ENCODE data around the gene MLXIPL. TPM values are rescaled to one million over a fixed set of nuclear protein-coding genes. Genes with fewer than 3 reads are reported as not detected.
"Not testable (repeated sequence)": the region's sequence is repeated elsewhere in the genome, so short reads cannot be mapped to it uniquely, and the experiment has no call there.

The MLXIPL gene
- total RNA-seq, 1 donor from 2014 or later, result 2.0 TPM

DNA sequence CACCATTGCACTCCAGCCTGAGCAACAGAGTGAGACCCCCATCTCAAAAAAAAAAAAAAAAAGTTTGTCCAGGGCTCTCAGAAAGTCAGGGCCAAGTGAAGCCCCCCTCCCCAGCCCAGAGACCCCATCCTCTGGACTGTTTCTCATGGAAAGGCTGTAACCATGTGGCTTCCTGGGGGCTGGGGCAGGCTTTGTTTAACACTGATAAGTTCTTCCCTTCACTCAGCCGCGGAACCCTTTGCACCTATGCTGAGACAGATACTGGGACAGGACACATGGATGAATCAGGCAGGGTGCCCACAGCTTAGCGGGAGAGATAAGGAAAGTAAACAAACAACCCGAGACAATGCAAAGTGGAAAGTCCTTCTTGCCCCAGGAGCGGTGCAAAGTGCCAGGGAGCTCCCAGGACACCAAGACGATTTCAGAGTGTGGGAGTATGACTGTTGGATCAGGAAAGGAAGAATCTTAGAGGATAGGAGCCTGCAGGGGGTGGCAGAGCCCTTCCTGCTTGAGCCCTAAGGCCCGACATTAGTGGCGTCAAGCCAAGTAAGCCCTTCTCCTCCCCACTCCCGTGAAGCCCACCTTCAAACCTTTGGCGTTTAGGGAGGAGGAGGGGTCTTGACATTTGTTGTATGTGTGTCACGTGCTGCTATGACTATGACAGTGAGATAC is 11.6 kb downstream of the MLXIPL start:
- Mint-ChIP-seq H3K27me3 (ENCODE audit: low read depth) (peaks cover 13% of the 10 kb centered on the region), H3K4me3 (no peak overlapping the region), H3K4me1 (peaks cover 9% of the 10 kb centered on the region), H3K27ac (peak overlapping the region; percentile 14), H3K9me3 (no peaks in the 10 kb centered on the region), H3K36me3 (no peaks in the 10 kb centered on the region)
- TF ChIP-seq, protein P1, sequence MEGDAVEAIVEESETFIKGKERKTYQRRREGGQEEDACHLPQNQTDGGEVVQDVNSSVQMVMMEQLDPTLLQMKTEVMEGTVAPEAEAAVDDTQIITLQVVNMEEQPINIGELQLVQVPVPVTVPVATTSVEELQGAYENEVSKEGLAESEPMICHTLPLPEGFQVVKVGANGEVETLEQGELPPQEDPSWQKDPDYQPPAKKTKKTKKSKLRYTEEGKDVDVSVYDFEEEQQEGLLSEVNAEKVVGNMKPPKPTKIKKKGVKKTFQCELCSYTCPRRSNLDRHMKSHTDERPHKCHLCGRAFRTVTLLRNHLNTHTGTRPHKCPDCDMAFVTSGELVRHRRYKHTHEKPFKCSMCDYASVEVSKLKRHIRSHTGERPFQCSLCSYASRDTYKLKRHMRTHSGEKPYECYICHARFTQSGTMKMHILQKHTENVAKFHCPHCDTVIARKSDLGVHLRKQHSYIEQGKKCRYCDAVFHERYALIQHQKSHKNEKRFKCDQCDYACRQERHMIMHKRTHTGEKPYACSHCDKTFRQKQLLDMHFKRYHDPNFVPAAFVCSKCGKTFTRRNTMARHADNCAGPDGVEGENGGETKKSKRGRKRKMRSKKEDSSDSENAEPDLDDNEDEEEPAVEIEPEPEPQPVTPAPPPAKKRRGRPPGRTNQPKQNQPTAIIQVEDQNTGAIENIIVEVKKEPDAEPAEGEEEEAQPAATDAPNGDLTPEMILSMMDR (IDR thresholded peaks at IDR 0.05; ENCODE audit: unreplicated experiment), result no peak
- DNase-seq (ENCODE audit: low spot score in 2 of 2, unreplicated experiment in 2 of 2), result no peak

DNA sequence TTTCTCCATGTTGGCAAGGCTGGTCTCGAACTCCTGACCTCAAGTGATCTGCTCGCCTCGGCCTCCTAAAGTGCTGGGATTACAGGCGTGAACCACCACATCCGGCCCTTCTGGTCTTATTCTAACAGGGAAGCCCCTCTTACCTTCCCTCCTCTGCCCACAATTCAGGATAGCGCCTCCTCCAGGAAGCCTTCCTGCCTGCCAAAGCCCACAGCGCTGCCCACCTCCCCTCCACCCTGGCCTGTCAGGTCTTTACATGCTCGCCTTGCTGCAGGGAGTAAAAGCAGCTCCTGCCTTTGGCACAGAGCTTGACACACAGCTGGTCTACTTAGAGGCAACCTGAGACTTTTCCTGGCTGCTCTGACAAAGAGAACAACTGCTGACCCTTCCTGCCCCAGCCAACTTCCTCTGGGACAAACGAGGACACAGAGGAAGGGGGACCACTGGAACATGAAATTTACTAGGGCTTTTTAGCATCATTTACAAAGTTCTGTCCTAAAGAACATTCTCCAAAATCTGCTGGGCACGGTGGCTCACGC is 13.2 kb downstream of the MLXIPL start:
- H3K4me3 Mint-ChIP-seq, result no peak overlapping the region
- no peaks in the 10 kb centered on the region for H3K36me3 Mint-ChIP-seq
- no peak overlapping the region for H3K27ac Mint-ChIP-seq
- no peak for DNase-seq (ENCODE audit: low spot score in 2 of 2, unreplicated experiment in 2 of 2)
- H3K27me3 Mint-ChIP-seq (ENCODE audit: low read depth), result peaks cover 18% of the 10 kb centered on the region
- TF ChIP-seq, protein P1 (IDR thresholded peaks at IDR 0.05; ENCODE audit: unreplicated experiment), result no peak
- H3K9me3 Mint-ChIP-seq, result no peaks in the 10 kb centered on the region
- H3K4me1 Mint-ChIP-seq, result peaks cover 9% of the 10 kb centered on the region

DNA sequence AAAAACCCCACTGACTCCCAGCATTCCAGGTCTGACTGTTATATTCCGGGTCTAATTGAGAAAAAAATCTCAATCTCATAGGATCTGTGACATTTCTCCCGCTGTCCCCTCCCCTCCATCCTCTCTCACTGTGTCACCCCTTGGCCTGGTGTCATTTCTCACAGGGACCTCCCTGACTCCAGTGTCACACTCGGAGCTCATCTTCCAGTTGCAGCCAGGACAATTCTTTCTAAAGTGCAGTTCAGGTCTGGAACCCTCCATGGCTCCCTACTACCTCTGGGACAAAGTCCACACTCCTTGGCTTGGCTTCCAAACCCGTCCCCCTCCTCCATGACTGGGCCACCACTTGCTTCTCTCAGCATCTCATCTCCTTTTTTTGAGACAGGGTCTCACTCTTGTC is 14.2 kb downstream of the MLXIPL start:
- Mint-ChIP-seq H3K27me3 (ENCODE audit: low read depth) (peaks cover 18% of the 10 kb centered on the region), H3K9me3 (no peaks in the 10 kb centered on the region), H3K4me3 (no peak overlapping the region), H3K4me1 (peaks cover 9% of the 10 kb centered on the region), H3K27ac (no peak overlapping the region), H3K36me3 (no peaks in the 10 kb centered on the region)
- no peak for DNase-seq (ENCODE audit: low spot score in 2 of 2, unreplicated experiment in 2 of 2)
- TF ChIP-seq, protein P1 (IDR thresholded peaks at IDR 0.05; ENCODE audit: unreplicated experiment), result no peak

DNA sequence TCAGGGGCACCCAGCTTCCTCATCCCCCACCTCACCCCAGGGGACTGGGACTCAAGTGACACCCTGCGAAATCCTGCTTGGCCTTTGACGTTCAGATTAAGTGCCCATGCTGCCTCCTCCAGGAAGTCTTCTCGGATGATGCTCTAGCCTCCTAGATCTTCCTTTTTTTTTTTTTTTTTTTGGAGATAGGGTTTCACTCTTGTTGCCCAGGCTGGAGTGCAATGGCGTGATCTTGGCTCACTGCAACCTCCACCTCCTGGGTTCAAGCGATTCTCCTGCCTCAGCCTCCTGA is 16.7 kb downstream of the MLXIPL start:
- not testable (repeated sequence) for H3K27me3 Mint-ChIP-seq (ENCODE audit: low read depth); H3K4me1 Mint-ChIP-seq; H3K9me3 Mint-ChIP-seq; H3K4me3 Mint-ChIP-seq; H3K27ac Mint-ChIP-seq; DNase-seq (ENCODE audit: low spot score in 2 of 2, unreplicated experiment in 2 of 2); H3K36me3 Mint-ChIP-seq

DNA sequence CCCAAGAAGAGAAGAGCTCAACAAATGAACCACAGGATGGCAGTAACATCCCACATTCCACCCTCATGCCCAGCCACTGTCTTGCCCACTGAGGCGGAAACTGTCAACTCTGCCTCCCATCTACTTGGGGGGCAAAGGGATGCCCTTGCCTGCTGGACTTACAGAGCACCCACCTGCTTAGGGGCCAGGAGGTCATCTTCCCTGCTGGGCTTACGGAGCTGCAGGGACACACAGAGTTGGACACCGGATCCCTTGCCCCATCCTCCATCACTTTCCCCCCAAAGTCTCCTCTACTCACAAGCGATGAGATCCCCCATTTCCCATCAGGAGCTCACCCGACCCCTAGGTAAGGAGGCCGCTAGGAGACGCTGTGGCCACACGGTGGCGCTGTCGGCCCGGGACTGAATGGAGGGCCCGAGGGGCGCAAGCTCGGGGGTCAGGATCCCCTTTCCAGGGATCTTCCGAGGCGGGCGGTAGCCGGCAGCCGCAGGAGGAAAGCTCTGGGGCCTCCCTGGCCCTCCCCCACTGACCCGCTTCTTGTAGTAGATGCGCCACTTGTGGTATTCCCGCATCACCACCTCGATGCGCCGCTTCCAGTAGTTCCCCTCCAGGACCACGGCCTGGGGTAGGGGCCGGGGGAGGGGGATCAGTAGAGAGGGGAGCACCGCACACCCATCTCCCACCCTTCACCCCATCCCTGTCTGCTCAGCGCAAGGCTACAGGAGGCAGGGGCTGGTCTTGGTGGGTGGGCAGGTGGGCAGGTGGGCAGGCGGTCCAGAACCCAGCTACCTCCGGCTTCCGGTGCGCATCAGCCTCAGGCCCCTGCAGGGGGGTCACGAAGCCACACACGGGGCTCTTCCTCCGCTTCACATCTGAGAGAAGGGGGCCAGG is 17.3 kb downstream of the MLXIPL start:
- no peaks in the 10 kb centered on the region for H3K4me1 Mint-ChIP-seq
- TF ChIP-seq, protein P1 (IDR thresholded peaks at IDR 0.05; ENCODE audit: unreplicated experiment), result peak; percentile 92
- peaks cover 8% of the 10 kb centered on the region for H3K27me3 Mint-ChIP-seq (ENCODE audit: low read depth)
- DNase-seq (ENCODE audit: low spot score in 2 of 2, unreplicated experiment in 2 of 2), result peak; percentile 63 to 81
- no peak overlapping the region for H3K4me3 Mint-ChIP-seq
- no peaks in the 10 kb centered on the region for H3K9me3 Mint-ChIP-seq
- no peaks in the 10 kb centered on the region for H3K36me3 Mint-ChIP-seq
- no peak overlapping the region for H3K27ac Mint-ChIP-seq

DNA sequence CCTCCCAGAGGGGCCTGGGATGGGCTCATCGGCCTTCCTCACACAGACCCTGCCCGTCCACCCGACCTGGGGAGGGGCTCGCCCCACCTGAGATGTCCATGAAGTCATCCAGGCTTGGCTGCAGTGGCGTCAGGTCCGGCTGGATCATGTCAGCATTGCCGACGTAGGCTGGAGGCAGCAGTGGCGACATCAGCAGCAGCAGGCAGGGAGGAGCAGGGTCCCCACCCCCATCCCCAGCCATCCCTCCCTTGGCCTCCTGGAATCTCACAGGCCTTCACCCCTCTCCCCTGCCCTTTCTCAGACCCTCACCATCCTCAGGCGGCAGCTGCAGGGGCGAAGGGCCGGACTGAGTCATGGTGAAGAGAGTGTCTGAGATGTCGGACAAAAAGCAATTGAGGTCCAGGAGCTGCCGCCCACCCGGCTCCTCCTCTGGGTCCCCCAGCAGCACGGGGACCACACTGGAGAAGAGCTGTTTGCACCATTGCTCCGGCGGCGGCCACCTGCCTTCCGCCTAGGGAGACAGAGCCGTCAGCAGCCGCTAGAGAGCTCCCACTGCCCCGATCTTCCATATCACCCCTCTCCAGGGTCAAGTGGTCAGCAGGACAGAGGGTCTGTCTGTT is 18.6 kb downstream of the MLXIPL start:
- H3K27ac Mint-ChIP-seq, result no peak overlapping the region
- peaks cover 13% of the 10 kb centered on the region for H3K27me3 Mint-ChIP-seq (ENCODE audit: low read depth)
- H3K36me3 Mint-ChIP-seq, result no peaks in the 10 kb centered on the region
- TF ChIP-seq, protein P1 (IDR thresholded peaks at IDR 0.05; ENCODE audit: unreplicated experiment), result no peak
- DNase-seq (ENCODE audit: low spot score in 2 of 2, unreplicated experiment in 2 of 2), result no peak
- no peaks in the 10 kb centered on the region for H3K9me3 Mint-ChIP-seq
- no peak overlapping the region for H3K4me3 Mint-ChIP-seq
- H3K4me1 Mint-ChIP-seq, result no peaks in the 10 kb centered on the region
